ENCODE measurements around the gene STAT5A.

The STAT5A gene

DNA sequence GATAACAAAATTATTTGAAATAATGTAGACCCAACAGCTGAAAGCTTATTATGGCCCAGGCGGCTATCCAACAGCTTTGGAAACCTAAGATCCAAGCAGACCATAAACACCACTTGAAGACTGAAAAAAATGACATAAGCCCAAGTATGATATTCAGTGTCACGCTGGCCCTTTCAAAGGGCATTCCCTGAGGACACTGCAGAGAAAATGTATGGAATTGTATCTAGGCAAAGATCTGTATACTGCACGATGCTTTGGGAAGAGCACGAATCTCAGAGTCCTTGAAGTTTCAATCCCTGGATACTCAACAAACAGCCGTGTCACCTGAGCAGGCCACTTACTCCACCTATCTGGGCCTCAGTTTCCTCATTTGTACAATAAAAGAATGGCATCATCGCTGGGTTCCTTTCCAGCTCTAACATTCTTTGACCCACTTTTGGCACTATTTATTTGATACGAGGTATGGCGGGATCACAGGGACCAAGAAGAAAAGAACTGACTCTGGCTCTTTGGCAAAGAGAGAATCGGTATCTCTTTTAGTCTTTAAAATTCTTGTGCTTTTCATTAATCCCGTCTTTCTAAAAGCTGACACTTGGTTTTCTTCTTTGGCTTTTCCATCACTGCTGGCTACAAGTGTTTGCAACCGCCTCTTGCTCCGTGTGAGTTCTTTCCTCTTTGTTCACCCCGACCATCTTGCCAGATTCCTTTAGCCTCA is 13.3 kb upstream of the STAT5A start (continued):
- TF ChIP-seq HOXD13 (CRISPR knock-in tag; IDR thresholded peaks at IDR 0.05; ENCODE audit: borderline replicate concordance) = 0 out of 2 replicates have a peak, but pooled peaks have one; percentile 11
- TF ChIP-seq ZFP37 (tag by site-specific recombination; IDR thresholded peaks at IDR 0.05) = no peak
- peak; percentile 91 for TF ChIP-seq SCRT2 (tag by site-specific recombination; IDR thresholded peaks at IDR 0.05)

DNA sequence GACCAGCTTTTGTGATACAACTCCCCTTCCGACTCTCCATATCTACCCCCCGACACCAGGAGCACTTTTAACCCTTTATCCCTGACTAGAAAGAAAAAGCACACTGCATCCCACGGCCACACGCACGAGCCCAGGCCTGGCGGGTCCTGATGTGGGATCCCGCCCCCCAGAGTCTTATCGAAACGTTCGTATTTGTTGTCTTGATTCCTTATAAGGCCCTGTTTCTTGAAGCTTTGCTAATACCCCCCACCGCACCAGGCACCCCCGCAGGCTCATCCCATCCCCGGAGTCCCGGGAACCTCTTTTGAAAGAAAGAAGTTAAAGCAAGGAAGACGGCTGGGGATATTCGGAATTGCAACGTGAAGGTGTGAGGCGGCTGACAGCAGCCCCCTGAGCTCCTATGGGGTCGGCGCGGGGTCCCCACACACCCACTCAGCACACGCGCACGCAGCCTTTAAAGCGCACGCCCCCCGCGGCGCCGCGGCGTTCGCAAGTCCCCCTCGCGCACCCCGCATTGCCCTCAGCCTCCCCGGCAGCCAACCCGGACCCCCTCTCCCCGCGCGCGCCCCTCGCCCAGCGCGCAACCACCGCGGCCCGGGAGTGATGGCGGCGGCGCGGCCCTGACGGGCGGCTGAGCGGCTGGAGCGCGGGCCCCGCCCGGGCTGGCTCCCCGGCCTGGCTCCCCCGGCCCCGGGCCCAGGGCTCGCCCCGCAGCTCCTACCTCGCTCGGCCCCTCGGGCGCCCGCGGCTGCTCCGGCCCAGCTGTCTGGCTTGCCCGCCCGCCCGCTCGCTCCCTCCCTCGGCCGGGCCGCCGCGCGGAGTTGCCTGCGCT is 12.6 kb upstream of the STAT5A start:
- Histone ChIP-seq H3K27ac (ENCODE audit: extremely low read depth, low read depth, low read length) (peak overlapping the region; percentile 85; the same call in 1 of the 2 replicates), H3K4me1 (ENCODE audit: control insufficient read depth, insufficient read depth, low read length) (peaks cover 41% of the 10 kb centered on the region), H3K4me3 (ENCODE audit: low read depth, low read length) (peak overlapping the region; percentile 84), H3K36me3 (ENCODE audit: control insufficient read depth in 2 of 2, insufficient read depth in 1 of 2, low read length in 2 of 2) (no peaks in the 10 kb centered on the region), H3K9me3 (ENCODE audit: control insufficient read depth, insufficient read depth, low read depth, low read length) (no peaks in the 10 kb centered on the region)
- ChIA-PET CTCF (interaction anchor here (0.7 to 1.8 kb wide), 4 partner anchors 39 to 569 kb away, joined by 3 to 9 read pairs (median 4); no protein-coding TSS in a partner anchor), POLR2A (interaction anchor here (0.6 to 1.7 kb wide), 8 partner anchors 24 to 545 kb away, joined by 3 to 11 read pairs (median 4); no protein-coding TSS in a partner anchor)
- TF ChIP-seq ZNF585B (tag by site-specific recombination; IDR thresholded peaks at IDR 0.05) (no peak), ZNF830 (tag by site-specific recombination; IDR thresholded peaks at IDR 0.05; ENCODE audit: low read depth) (no peak), ZFP37 (tag by site-specific recombination; IDR thresholded peaks at IDR 0.05) (no peak), ZNF133 (tag by site-specific recombination; IDR thresholded peaks at IDR 0.05) (no peak), BCL11A (tag by site-specific recombination; IDR thresholded peaks at IDR 0.05; ENCODE audit: low read depth) (no peak), ZNF223 (tag by site-specific recombination; IDR thresholded peaks at IDR 0.05) (no peak), KLF1 (tag by site-specific recombination; IDR thresholded peaks at IDR 0.05) (no peak), ZNF114 (tag by site-specific recombination; IDR thresholded peaks at IDR 0.05) (no peak), ZFHX2 (tag by site-specific recombination; conservative IDR thresholded peaks at IDR 0.05) (peak; percentile 42), KLF8 (tag by site-specific recombination; IDR thresholded peaks at IDR 0.05) (no peak), ZBTB1 (tag by site-specific recombination; IDR thresholded peaks at IDR 0.05) (no peak), ZNF529 (tag by site-specific recombination; IDR thresholded peaks at IDR 0.05; ENCODE audit: insufficient replicate concordance) (no peak), MYNN (tag by site-specific recombination; IDR thresholded peaks at IDR 0.05; ENCODE audit: borderline replicate concordance) (no peak), KLF16 (tag by site-specific recombination; IDR thresholded peaks at IDR 0.05) (peak; percentile 79; the same call in 1 of the 2 replicates)
- TF ChIP-seq, protein P1, sequence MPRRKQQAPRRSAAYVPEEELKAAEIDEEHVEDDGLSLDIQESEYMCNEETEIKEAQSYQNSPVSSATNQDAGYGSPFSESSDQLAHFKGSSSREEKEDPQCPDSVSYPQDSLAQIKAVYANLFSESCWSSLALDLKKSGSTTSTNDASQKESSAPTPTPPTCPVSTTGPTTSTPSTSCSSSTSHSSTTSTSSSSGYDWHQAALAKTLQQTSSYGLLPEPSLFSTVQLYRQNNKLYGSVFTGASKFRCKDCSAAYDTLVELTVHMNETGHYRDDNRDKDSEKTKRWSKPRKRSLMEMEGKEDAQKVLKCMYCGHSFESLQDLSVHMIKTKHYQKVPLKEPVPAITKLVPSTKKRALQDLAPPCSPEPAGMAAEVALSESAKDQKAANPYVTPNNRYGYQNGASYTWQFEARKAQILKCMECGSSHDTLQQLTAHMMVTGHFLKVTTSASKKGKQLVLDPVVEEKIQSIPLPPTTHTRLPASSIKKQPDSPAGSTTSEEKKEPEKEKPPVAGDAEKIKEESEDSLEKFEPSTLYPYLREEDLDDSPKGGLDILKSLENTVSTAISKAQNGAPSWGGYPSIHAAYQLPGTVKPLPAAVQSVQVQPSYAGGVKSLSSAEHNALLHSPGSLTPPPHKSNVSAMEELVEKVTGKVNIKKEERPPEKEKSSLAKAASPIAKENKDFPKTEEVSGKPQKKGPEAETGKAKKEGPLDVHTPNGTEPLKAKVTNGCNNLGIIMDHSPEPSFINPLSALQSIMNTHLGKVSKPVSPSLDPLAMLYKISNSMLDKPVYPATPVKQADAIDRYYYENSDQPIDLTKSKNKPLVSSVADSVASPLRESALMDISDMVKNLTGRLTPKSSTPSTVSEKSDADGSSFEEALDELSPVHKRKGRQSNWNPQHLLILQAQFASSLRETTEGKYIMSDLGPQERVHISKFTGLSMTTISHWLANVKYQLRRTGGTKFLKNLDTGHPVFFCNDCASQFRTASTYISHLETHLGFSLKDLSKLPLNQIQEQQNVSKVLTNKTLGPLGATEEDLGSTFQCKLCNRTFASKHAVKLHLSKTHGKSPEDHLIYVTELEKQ (tag by site-specific recombination; IDR thresholded peaks at IDR 0.05; ENCODE audit: borderline replicate concordance) = no peak
- TF ChIP-seq, protein P2, sequence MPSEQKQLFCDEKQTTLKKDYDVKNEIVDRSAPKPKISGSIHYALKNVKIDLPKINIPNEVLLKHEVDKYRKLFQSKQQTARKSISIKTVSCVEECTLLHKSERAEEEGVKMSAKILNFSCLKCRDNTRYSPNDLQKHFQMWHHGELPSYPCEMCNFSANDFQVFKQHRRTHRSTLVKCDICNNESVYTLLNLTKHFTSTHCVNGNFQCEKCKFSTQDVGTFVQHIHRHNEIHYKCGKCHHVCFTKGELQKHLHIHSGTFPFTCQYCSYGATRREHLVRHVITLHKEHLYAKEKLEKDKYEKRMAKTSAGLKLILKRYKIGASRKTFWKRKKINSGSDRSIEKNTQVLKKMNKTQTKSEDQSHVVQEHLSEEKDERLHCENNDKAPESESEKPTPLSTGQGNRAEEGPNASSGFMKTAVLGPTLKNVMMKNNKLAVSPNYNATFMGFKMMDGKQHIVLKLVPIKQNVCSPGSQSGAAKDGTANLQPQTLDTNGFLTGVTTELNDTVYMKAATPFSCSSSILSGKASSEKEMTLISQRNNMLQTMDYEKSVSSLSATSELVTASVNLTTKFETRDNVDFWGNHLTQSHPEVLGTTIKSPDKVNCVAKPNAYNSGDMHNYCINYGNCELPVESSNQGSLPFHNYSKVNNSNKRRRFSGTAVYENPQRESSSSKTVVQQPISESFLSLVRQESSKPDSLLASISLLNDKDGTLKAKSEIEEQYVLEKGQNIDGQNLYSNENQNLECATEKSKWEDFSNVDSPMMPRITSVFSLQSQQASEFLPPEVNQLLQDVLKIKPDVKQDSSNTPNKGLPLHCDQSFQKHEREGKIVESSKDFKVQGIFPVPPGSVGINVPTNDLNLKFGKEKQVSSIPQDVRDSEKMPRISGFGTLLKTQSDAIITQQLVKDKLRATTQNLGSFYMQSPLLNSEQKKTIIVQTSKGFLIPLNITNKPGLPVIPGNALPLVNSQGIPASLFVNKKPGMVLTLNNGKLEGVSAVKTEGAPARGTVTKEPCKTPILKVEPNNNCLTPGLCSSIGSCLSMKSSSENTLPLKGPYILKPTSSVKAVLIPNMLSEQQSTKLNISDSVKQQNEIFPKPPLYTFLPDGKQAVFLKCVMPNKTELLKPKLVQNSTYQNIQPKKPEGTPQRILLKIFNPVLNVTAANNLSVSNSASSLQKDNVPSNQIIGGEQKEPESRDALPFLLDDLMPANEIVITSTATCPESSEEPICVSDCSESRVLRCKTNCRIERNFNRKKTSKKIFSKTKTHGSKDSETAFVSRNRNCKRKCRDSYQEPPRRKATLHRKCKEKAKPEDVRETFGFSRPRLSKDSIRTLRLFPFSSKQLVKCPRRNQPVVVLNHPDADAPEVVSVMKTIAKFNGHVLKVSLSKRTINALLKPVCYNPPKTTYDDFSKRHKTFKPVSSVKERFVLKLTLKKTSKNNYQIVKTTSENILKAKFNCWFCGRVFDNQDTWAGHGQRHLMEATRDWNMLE (tag by site-specific recombination; conservative IDR thresholded peaks at IDR 0.05; ENCODE audit: low read depth) = no peak
- TF ChIP-seq, protein P3, sequence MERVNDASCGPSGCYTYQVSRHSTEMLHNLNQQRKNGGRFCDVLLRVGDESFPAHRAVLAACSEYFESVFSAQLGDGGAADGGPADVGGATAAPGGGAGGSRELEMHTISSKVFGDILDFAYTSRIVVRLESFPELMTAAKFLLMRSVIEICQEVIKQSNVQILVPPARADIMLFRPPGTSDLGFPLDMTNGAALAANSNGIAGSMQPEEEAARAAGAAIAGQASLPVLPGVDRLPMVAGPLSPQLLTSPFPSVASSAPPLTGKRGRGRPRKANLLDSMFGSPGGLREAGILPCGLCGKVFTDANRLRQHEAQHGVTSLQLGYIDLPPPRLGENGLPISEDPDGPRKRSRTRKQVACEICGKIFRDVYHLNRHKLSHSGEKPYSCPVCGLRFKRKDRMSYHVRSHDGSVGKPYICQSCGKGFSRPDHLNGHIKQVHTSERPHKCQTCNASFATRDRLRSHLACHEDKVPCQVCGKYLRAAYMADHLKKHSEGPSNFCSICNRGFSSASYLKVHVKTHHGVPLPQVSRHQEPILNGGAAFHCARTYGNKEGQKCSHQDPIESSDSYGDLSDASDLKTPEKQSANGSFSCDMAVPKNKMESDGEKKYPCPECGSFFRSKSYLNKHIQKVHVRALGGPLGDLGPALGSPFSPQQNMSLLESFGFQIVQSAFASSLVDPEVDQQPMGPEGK (tag by site-specific recombination; IDR thresholded peaks at IDR 0.05) = peak; percentile 81
- TF ChIP-seq, protein P4, sequence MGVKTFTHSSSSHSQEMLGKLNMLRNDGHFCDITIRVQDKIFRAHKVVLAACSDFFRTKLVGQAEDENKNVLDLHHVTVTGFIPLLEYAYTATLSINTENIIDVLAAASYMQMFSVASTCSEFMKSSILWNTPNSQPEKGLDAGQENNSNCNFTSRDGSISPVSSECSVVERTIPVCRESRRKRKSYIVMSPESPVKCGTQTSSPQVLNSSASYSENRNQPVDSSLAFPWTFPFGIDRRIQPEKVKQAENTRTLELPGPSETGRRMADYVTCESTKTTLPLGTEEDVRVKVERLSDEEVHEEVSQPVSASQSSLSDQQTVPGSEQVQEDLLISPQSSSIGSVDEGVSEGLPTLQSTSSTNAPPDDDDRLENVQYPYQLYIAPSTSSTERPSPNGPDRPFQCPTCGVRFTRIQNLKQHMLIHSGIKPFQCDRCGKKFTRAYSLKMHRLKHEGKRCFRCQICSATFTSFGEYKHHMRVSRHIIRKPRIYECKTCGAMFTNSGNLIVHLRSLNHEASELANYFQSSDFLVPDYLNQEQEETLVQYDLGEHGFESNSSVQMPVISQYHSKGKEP (tag by site-specific recombination; IDR thresholded peaks at IDR 0.05) = no peak
